GM21723 (cell line): ENCODE measurements around the gene OXSR1.
"Not testable (repeated sequence)": the region's sequence is repeated elsewhere in the genome, so short reads cannot be mapped to it uniquely, and the experiment has no call there.

Experiments used
- ATAC-seq: cut with Tn5 transposase; IDR thresholded peaks from one replicate; pipeline ENCODE4 v1.9.1; 2021; ENCODE audit warnings: mild to moderate bottlenecking, moderate library complexity; ENCODE audit not compliant: unreplicated experiment

OXSR1 gene

DNA sequence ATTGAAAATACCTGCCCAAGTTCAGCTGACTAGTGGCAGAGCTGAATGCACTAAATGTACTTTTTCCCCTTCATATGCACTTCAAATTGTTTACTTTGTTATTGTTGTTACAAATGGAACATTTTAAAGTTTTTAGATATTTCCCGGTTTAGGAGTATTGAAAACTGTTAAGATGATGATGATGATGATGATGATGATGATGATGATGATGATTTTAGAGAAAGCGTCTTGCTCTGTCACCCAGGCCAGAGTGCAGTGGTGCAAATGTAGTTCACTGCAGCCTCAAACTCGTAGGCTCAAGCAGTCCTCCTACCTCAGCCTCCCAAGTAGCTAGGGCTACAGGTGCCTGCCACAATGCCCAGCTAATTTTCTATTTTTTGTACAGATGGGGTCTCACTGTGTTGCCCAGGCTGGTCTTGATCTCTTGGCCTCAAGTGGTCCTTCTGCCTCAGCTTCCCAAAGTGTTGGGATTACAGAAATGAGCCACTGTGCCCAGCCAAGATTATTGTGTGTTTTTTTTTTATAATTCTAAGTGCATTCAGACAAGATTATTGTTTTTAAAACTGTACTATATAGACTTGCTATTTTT is 54.4 kb downstream of the OXSR1 start:
- ATAC-seq = no peak

DNA sequence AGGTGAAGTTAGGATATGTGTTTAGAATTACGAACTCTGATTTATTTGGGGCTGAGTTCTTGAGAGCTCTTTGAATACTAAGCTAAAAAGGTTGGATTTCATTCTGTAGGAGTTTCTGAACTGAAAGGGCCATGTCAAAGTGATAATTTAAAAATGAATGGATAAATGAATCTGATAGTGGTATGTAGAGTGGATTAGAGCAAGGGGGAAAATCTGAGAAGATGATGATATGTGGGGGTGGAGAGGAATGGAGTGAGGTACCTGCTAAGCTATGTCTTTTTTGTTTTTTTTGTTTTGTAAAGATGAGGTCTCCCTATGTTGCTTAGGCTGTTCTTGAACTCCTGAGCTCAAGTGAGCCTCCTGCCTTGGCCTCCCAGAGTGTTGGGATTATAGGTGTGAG is 55.7 kb downstream of the OXSR1 start:
- no peak for ATAC-seq

GRCh38 chr3:38222032-38222634 is 56.8 kb downstream of the OXSR1 start:
- no peak for ATAC-seq

- no peak for ATAC-seq
Measured at GRCh38 chr3:38224357-38224756, 59.0 kb downstream of the OXSR1 start.

DNA sequence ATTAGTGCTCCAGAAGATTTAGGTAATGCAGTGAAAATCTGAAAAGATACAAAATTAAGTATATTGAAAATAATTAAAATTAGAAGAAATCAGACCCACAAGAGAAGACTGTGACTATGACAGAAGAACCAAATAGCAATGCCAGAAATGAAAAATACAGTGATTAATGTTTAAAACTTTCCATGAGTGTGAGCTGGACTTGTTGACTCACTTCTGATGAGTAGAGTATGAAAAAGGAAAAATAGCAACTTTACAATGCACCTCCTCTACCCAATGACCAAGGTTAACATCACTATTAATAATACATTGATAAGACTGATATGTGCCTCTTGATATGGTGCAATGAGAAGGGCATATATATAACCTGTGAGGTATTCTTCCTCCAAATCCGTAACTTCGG is 60.9 kb downstream of the OXSR1 start:
- no peak for ATAC-seq

GRCh38 chr3:38227989-38228388 is 62.7 kb downstream of the OXSR1 start:
- no peak for ATAC-seq

GRCh38 chr3:38229036-38229435 is 63.7 kb downstream of the OXSR1 start:
- ATAC-seq = no peak

DNA sequence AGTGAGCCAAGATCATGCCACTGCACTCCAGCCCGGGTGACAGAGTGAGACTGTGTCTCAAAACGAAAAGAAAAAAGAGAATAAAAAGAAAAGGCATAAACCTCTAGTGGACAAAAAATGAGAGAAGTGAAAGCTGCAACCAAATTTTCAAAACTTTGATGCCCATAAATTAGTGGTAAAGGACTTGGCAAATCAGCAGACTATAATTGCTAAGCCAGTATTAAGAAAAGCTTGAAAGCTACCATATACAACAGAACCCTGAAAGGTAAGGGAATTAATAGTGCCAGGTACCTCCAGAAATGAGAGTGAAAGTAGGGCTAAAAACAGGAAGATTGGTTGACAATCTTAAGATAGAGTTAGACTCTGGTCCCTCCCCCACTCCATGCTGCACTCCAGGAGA is 67.4 kb downstream of the OXSR1 start:
- ATAC-seq = no peak

DNA sequence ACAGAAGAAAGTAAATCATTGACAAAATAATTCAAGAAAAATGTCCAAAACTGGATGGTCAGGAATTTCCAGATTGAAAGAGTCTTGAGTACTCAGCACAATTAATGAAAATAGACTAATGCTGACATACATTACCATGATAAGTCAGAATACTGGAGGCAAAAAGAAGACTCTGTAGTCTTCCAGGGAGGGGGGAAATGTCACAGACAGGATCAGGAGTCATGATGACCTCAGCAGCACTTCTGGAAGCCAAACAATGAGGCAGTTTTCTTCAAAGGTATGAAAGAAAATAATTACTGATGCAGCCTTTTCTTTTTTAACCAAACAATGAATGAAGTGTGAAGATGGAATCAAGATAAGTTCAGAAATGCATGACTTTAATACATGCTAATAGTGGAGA is 70.1 kb downstream of the OXSR1 start:
- no peak for ATAC-seq

DNA sequence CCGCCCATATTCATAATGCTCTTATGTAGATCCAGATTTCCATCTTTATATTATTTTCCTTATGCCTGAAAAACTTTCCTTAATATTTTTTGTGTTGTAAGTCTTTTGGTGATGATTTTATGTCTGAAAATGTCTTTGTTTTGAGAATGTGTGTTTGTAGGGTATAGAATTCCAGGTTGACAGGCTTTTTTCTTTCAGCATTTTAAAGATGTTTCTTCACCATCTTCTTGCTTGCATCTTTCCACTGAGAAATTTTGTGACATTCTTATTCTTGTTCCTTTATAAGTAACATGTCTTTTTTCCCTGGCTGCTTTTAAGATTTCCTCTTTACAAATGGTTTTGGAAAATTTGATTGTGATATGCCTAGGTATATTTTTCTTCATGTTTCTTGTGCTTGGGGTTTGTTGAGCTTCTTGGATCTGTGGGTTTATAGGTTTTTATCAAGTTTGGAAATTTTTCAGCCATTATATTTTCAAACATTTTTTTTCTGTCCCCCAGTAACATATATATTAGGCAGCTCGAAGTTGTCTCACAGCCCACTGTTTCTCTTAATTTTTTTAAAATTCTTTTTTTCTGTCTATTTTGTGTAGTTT is 73.2 kb downstream of the OXSR1 start:
- no peak for ATAC-seq

DNA sequence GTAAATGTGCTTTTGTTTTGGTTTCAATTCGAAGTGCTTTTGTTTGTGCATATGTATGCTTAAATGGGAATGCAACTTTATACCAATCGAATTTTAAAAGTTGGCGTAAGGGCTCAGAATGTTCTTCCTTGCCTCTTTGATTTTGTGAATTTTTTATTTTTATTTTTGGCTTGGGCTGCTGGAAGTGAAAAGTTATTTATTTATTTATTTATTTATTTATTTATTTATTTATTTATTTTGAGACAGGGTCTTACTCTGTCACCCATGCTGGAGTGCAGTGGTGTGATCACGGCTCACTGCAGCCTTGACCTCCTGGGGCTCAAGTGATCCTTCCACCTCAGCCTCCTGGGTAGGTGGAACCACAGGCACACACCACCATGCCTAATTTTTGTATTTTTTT is 77.5 kb downstream of the OXSR1 start:
- not testable (repeated sequence) for ATAC-seq

DNA sequence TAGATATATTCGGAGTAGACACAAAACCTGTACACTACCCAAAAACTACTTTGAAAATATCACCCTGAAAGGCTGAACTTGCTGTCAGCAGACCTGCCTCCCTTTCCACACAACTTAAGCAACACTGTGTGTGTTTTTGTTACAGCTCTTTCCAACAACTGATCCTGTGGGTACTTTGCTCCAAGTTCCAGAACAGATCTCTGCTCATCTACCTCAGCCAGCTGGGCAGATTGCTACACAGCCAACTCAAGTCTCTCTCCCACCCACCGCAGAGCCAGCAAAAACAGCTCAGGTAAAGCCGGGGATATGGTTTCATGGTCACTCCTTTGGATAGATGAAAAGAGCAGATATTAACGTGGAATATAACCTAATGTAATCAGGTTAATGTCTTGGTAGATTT is 80.6 kb downstream of the OXSR1 start:
- ATAC-seq = no peak

DNA sequence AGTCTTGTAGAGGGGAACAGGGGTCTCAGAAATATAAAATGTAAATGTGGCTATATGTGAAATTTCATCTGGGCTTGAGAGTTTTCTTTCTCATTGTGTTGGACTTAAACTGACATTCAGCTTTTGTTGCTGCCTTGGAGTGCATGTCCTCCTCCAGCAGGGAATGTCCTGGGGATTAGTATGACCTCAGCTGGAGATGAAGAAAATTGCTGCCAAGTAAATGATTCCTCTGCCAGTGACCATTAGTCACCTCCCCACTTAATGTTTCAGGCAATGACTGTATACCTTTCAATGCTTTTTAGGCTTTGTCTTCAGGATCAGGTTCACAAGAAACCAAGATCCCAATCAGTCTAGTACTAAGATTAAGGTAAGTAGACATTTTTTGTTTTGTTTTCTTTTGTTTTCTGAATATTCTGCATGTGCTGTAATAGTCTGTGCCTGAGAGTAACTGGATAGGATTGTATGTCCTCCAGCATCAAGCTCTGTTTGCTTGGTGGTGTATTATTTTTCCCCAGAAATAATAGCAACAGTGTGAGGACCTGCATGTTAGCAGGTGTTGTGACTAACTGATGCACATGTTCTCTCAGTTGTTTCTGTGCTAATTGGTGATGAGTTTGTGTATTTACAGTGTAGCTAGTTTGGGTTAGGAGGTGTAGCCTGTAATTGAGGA is 82.2 kb downstream of the OXSR1 start:
- ATAC-seq = no peak

GRCh38 chr3:38250198-38250597 is 84.9 kb downstream of the OXSR1 start:
- no peak for ATAC-seq

GRCh38 chr3:38251197-38251596 is 85.9 kb downstream of the OXSR1 start:
- ATAC-seq = no peak

GRCh38 chr3:38253704-38254103 is 88.4 kb downstream of the OXSR1 start:
- no peak for ATAC-seq

GRCh38 chr3:38254872-38255271 is 89.5 kb downstream of the OXSR1 start:
- ATAC-seq = no peak

- no peak for ATAC-seq
Measured at GRCh38 chr3:38255627-38256026, 90.3 kb downstream of the OXSR1 start.

GRCh38 chr3:38257583-38257982 is 92.2 kb downstream of the OXSR1 start:
- ATAC-seq = no peak

DNA sequence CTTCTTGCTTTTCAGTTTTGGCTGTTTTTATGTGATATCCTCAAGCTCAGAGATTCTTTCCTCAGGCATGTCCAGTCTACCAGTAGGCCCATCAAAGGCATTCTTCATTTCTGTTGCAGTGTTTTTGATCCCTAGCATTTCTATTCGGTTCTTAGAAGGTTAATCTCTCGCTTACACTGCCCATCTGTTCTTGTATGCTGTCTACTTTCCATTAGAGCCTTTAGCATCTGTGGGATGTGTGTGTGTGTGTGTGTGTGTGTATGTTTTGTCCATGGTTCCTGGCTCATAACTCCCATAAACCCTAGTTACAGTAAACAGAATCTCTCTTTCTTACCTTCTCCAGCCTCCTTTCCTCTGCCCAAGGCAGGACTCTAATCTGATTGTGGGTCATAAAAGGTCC is 95.1 kb downstream of the OXSR1 start:
- no peak for ATAC-seq

DNA sequence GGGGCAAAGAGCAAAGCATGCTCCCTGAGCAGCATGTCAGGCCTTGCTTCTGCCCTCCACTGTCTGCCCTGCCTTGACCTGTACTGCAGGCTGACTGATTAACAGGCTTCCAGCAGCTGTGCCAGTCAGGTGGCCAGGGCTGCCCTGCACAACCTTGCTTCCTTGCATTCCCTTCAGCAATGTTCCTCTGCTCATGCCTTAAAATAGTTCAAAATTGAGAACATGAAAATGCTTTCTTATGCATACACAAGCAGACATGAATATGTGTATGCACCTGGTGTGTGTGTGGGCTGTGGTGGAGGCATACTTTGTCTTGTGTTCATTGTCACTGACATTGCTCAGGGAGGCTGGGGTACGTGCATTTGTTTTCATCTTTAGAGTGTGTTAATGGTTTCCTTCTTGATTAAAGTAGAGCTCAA is 99.0 kb downstream of the OXSR1 start:
- ATAC-seq = no peak

GRCh38 chr3:38264779-38265178 is 99.4 kb downstream of the OXSR1 start:
- ATAC-seq = no peak
